NAMALWA (cell line): ENCODE measurements around the gene CPXM1.
"Not testable (repeated sequence)": the region's sequence is repeated elsewhere in the genome, so short reads cannot be mapped to it uniquely, and the experiment has no call there.

Experiments used
- DNase-seq: peaks from one replicate; pipeline ENCODE4 v3.0.0-alpha.2; 2015; ENCODE audit warnings: low spot score

Gene CPXM1

DNA sequence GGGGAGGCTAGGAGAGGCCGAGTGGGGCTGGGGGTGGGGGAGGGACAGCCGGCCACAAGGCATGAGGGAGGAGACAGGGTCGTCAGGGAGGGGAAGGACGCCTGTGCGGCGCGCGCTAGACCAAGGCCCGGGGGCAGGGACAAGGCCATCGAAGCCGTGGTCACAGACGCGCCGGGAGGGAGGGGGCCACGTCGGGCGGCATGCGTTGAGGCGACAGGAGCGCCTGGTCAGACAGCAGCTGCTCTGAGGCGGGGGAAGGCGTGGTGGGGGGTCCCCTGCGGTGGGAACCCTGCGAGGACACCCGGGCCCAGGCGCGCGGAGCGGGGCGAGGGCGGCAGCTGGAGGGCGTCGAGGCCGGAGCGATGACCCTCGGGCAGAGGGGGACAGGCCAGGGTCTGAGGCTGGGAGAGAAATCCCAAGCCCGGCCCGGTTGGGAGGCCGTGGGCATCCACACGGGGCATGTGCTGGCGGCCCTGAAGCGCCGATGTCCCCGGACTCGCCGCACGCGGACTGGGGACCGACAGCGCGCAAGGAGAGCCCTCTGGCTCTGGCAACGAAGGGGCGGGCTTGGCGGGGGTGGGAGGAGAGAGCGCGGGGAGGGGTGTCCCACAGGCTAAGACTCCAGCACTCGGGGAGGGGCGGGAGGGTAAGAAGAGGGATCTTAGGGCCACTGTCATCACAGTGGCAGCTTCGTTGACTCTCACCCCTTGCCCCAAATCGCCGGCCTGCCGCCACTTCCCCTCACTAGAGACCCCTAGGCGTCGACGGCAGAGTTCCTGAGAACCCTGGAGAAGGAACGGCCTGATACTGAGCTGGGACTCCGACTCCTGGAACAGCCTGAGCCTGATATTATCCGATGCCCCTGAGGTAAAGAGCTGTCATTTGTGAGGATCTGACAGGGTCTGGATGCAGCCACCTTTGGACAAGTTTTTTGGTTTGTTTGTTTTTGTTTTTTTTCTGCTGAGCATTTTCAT is 20.8 kb upstream of the CPXM1 start:
- DNase-seq: no peak

DNA sequence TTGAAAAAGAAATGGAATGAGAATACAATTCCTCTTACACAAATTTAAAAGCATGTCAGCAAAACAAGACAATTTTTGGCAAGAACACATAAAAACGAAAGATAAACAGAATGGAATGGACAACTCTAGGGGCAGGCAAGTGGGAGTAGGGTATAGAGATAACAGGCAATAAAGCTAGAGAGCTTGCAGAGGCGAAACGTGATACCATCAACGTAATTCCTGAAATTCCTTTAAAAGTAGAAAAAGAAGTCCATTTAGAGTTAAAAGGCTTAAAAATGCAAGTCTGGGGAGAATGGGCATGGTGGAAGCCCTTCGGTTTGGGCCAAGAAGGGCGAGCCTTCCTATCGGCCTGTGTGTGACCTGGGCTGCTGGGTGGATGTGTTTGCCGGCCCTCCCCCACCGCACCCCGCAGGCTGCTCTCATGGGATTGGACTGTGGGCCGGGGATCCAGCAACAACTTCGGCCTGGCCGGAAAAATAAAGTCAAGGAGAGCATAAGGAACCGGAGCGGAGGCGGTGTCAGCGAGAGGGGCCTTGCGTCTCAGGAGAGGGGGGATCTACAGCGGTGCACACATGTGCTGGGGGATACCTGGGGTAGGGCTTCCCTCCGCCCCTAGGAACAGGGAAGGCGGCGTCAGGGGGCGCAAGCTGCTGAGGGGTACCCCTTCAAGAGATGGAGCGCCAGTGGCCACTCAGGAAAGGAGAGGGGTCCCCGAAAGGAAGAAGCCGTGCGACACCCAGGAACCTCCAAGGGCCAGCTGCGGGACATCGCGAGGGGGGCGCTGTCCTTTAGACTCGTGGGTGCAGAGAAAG is 19.9 kb upstream of the CPXM1 start:
- no peak for DNase-seq

DNA sequence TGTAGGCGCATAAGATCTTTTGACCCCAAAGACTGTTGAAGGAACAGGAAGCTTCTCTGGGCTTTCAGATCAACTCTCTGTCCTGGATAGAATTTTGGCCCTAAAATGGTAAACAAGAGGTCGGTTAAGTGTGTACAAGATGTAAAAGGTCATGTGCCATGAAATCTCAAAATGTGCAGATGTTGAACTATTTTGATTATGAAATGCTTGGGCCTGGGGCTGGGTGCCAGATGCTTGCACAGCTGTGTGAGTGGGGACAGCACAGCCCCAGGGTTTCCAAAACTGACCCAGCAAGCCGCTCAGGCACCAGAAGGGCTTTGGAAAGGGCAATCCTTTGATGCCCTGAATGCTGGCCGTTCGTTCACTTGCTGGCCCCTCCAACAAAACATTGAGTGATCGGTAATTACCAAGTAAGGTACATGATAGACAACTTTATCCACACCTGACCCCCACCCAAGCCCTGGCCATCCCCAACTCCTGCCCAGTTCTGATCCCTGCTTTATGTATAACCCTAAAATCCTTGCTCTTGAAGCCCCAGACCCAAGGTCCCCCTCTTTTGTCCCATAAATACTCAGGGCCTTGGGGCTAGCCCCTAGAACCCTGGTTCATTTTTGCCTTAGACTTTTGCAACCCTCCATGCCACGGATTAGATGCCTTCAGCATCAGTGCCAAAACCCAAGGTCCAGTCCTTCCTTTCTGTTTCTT is 17.6 kb upstream of the CPXM1 start:
- DNase-seq: peak; percentile 24

DNA sequence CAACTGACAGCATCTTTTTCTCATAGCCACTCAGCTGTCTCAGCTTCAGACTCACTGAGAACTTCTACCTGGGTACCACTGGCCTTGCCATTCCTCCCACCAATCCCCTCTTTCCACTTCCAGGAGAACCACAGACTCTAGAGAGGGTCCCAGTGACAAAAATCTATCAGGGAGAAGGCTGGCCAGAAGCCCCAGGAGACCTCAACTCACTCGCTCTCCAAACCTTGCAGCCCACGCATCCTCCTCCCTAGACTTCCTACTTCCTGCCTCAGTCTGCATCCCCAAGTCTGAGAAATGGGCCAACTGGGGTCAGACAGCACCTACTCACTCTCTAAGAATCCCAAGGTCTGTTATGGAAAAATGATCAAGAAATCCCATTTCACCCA is 16.9 kb upstream of the CPXM1 start:
- no peak for DNase-seq

DNA sequence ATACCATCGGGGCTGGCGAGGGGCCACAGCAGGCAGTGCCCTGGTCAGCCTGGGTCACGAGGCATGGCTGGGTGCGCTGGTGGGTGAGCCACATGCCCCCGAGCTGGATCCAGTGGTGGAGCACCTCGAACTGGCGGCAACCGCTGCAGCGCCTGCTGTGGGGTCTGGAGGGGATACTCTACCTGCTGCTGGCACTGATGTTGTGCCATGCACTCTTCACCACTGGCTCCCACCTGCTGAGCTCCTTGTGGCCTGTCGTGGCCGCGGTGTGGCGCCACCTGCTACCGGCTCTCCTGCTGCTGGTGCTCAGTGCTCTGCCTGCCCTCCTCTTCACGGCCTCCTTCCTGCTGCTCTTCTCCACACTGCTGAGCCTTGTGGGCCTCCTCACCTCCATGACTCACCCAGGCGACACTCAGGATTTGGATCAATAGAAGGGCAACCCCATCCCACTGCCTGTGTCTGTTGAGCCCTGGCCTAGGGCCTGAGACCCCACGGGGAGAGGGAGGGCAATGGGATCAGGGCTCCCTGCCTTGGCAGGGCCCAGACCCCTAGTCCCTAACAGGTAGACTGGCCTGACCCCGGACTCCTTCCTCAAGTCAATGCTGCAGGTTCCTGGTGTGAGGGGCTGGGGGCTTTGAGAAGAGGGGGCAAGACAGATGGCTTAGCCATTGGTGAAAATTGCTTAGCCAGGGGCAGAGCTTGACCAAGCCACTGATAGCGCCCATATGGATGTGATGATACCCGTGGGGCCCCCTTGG is 16.3 kb upstream of the CPXM1 start:
- DNase-seq: peak; percentile 16

DNA sequence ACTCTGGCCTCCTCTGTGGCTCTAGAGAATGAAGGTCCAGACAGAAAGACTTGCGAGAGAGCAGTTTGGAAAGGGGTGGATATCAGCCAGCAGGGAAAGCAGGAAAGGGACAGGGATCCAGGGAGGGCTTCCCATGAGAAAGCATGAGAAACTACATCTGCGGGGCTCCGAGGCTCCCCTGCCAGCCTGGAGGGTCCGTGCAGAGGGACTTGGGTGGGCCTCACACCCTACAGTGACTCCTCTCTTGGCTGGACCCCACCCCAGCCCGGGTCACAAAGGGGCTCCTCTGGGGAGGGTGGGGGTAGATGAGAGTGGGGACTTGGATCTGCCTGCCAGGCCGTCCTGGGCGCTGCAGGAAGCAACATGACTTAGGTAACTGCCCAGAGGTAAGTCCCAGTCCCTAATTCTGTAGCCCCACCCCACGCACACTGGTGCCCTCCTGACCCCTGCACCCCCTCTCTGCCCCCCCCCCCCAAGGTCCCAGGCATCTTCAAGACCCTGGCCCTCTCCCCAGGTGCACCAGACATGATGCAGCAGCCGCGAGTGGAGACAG is 15.7 kb upstream of the CPXM1 start, which contains the start of gene TMEM239:
Gene TMEM239 (plus strand): TSS at position 335 of the 553 bp plus-strand sequence. CDS start 191 bp downstream, at position 526.
- no peak for DNase-seq

DNA sequence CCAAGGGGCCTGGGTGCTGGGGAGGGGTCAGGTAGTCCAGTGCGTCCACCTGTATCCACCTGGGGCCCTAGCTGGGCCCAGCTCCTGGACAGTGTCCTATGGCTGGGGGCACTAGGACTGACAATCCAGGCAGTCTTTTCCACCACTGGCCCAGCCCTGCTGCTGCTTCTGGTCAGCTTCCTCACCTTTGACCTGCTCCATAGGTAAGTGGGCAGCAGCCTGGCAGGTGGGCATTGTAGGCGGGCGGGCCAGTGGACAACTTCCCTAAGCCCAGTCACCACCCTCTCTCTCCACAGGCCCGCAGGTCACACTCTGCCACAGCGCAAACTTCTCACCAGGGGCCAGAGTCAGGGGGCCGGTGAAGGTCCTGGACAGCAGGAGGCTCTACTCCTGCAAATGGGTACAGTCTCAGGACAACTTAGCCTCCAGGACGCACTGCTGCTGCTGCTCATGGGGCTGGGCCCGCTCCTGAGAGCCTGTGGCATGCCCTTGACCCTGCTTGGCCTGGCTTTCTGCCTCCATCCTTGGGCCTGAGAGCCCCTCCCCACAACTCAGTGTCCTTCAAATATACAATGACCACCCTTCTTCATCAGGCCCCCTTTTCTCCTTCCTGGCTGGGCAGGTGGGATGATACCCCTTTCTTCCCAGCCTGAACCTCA is 14.9 kb upstream of the CPXM1 start:
- DNase-seq: no peak

DNA sequence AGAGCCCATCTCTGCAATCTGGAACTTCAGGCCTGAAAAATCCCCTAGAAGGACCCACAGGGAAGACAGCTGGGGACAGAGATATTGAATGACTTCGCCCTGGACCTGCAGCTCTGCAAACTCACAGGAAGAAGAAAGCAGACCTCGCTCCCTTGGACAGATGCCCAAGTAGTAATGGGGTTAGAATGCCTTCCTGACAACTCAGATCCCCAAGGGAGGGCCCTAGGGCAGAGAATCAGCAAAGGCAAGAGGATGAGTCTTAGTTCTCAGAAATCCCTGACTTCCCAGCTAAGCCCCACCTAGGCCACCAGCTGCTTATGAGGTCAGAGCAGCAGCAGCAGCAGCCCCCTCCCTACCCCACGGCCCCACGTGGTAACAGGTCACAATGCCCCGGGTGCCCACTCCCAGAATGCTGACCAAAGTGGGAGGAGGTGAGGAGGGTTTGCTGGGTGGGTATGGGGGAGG is 14.2 kb upstream of the CPXM1 start, which contains the start of gene C20orf141:
Gene C20orf141 (plus strand): TSS at position 401 of the 465 bp plus-strand sequence. CDS start 198 bp downstream, outside the sequence.
- DNase-seq: no peak

DNA sequence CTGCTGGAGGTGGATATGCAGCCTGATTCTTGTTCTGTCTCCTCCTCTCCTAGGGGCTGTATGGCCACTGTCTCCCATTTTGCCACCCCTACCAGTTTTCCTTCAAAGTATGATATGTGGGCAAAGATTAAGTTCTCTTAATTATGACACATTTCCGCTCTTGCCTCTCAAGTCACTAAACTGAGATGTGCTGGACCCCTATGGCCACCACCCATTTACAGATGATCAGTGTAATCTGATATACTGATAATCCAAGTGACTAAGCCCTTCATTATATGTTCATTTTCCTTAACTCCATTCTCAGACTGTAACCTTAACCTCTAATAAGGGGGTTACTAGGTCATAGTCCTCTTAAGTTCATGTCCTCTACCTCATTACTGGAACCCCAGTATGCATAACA is 13.6 kb upstream of the CPXM1 start:
- no peak for DNase-seq

DNA sequence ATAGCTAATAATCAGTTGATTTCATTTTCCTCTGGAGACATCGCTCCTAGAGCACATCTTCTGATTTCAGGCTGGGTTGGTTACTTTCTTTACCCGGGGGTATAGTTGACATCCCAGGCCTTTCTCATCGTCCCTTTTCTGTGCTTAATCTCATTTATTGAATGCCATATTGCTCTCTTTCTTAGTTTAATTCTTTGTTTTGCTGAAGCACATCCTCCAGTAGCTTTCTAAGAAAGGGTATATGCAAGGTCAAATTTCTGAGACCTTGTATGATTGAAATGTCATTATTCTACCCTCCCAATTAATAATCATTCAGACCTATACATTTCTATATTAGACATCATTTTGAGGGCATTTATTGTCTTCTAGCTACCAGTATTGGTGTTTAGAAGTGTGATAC is 11.8 kb upstream of the CPXM1 start:
- no peak for DNase-seq

DNA sequence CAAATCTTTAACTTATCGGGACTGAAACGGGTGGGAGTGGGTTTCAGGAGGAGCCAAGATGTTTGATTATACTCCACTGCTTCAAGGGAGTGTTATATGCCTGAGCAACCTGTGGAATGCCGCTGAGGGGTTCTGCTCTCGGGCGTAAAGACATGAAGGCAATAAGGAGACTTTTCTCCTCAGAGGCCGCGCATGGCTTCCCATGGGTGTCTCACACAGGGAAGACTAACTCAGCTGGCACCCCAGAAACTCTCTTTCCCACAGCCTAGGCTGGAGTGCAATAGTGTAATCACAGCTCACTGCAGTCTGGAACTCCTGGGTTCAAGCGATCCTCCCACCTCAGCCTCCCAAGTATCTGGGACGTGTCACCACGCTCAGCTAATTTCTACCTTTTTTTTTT is 9.3 kb upstream of the CPXM1 start:
- no peak for DNase-seq

DNA sequence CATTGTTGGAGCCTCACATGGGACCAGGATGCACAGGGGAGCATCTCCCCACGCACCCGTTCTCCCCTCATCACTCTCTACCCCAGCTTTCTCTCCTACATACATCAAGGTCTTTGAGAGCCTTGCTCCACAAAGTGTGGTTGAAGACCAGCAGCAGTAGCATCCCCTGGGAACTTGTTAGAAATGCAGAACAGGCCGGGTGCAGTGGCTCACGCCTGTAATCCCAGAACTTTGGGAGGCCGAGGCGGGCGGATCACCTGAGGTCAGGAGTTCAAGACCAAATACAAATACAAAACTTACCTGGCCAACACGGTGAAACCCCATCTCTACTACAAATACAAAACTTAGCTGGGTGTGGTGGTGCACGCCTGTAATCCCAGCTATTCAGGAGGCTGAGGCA is 7.5 kb upstream of the CPXM1 start:
- DNase-seq: not testable (repeated sequence)

DNA sequence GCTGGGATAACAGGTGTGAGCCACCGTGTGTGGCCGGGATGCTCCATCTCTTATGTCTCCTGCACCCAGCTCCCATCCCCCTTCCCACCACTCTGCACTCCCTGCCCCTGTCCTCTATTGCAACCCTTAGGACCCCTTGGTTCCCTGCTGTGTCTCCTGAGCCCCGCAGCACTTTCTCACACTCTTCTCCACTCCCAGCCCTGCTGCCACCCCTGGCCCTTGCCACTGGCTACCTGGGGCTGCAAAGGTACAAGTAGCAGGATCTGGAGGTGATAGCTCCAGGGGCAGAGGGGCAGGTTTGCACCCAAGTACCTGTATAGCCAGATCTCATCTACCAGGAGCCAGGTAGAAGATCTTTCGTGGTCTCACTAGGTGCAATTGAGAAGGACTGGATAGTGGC is 6.6 kb upstream of the CPXM1 start:
- DNase-seq: no peak

DNA sequence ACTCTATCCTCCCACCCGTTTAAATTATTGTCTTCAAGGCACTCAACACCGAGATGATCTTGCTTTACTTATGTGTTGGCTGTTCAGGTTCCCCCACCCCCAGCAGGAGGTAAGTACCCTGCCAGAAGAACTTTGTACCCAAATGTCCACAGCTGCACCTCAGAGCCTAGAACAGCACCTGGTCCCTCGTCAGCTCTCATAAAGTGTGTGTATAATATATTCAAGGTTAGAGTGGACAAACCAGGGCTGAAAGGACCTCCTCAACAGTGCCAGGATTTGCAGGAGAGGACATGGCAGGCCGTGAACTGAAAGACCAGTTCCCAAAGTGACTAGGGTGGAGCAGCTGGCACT is 5.9 kb upstream of the CPXM1 start:
- DNase-seq: no peak

DNA sequence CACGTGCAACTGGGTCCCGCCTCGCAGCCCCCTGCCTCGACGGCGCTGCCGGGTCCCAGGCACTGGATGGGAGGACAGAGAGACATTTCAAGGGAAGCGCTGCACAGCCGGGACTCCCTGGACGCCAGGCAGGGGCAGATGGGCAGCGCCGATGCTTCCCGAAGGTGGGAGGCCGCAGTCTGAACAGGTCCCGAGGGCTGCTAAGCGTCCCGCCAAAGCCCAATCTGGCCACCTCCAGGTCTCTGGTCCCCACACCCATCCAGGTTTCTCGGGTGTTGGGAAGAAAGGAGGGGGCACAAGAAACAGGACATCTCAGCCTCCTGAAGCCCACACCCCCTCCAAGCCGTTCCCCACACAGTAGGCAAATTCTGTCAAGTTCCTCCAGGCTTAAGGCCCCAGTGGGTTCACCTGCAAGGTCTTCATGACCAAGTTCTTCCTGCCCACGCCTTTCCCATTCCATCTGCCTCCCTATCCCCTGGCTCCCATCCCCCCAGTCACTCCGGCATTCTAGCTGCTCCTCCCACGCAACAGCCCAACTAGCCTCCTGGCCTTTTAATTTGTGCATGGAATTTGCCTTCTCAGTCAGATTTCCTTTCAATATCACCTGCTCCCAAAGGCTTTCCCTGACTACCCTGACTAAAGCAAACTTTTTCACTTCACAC is 5.4 kb upstream of the CPXM1 start:
- DNase-seq: no peak

DNA sequence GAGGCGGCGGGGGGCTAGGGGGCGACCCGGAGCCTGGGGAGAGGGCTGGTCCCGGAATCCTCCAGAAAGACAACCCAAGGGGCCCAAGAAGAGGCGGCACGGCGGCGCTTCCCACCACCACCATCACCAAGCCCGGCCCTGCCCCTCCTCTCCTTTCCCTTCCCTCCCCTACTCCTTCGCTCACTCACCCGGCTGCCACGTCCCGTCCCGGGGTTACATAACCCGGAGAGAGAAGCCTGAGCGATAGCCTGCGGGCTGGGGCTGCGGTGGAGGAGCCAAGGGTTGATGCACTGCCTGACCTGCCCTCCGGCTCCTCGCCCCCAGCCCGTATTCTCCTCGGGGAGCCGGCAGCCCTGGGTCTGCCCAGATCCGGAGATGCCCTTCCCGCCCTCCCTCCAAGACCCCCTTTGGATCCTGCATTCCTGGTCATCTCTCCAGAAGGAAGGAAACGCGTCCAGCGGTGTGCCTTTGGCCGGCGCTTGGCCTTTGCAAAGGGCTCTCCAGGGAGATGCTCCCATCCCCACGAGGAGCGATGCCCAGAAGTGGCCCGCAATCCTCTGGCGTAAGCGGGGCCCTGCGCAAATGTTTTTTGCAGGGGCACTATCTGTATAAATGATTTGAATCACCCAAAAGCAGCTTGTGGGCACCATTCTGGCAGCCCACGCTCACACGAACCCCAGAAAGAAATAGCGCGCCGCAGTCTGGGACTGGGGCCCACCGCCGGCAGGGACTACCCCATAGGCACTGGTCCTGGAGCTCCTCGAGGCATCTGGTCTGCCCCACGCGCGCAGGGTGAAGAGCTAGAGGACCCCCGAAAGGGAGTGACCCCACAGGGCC is 4.6 kb upstream of the CPXM1 start:
- no peak for DNase-seq

DNA sequence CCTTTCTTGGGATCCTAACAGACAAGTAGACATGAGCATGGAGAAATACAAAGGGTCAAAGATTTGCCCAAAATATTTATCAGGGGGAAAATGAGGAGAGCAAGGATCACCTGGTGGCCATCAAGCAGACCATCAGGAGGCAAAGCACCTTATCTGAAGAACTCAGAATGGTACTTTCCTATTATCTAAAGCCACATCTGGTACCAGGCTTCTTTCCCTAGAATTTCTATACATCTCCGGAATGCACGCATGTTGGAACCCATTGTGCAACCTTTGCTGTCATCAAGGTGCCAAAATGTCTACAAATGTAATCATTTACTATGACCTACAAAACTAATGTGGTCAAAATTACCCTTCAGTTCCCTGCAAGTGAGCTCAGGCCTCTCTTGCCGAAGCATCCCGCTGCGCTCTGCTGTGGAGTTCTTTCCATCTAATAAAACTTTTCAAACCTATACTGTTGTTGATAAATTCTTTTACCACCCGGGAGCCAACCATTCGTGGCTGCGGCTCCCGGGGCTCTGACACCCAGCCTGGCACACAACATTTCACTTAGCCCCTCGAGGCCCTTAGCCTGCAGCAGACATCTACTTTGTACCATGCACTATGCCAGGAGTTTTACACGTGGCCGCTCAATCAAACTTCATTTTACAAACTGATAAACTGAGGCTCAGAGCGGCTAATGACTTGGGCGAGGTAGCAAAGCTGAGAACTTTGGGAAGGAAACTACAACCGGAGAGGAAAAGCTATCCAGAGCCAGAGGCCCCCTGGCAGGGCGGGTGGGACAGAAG is 3.8 kb upstream of the CPXM1 start:
- DNase-seq: no peak

DNA sequence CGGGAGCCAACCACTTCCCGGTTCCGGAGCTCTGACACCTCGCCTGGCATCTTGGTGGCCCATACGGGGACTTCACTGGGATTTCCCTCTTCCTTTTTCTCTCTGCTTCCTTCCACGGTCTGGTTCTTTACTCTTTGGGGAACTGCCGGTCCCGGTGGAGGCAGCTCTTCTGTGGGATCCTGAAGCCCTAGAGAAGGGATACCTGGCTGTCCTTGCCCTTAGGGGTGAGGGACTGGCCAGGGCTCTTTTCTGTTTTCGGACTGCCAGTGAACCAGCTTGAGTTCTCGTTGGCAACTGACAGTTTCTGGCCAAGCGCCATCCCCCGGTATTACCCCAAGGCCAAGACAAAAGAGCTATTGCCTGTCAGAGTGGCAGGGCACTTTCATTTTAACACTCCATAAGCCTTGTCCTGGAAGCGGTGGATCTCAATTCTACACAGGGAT is 880 bp upstream of the CPXM1 start:
- no peak for DNase-seq
